Mucosa of gallbladder (tissue), 1 donor: ENCODE measurements around the gene CLMP. TPM values are rescaled to one million over a fixed set of nuclear protein-coding genes. Genes with fewer than 3 reads are reported as not detected.
A peak's percentile ranks its signal among the peaks of the same experiment; 100 is the strongest.

Experiments
- DNase-seq: peaks from one replicate; pipeline ENCODE4 v3.0.0-alpha.2; 2020; ENCODE audit warnings: low spot score
- total RNA-seq: library from RNA; stranded (reverse); gene quantifications from one replicate; pipeline ENCODE4 v1.2.1, GENCODE V29; 2021
- donor health status: DM: no; HTN: no; CAD: no.

CLMP gene
- total RNA-seq, 1 donor from 2014 or later: 53.9 TPM

DNA sequence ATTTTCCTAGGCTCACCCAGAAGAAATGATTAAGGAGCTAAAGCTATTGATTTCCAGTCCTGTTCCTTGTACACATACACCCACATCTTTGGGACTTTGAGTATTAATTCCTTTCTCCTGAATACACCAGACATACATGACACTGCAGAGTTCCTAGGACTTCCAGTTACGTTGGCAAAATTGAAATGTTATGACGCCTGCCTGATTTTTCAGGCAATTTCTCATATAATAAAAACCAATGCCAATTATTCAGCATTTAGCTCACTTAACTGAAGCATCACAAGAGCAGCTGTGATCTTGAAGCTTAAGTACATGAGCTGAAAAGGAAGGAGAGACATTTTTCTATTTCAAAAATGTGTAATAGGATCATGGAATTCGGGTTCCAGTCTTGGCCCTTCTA is 4.5 kb downstream of the CLMP start:
- DNase-seq: no peak

DNA sequence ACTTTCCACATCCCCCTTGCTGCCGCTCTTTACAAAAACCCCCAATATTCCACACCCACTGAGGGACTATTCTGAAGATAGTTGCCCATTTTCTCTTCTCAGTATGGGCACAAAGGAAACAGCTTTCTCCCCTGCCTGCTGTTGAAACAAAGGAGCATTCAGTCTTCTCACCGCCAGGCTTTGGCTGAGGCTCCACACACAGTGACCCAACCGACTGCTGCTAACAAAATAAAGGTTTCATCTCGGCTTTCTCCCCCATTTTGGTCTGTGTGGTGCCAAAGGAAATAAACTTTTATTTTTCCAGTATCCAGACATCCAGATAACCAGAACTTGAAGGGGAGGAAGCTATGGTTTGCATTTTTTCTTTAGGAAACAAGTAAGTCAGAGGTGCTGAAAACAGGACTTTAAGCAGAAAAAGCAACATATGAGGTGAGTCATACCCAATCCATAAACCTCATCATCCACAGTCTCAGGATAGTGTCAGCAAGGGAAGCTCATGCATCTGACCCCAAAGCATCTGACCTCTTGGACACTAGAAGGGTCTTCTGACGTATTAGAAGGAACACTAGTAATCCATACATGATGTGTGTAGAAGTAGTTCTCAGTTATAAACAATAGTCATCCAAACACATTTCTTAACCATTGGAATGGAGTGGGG is 6.4 kb downstream of the CLMP start:
- no peak for DNase-seq

DNA sequence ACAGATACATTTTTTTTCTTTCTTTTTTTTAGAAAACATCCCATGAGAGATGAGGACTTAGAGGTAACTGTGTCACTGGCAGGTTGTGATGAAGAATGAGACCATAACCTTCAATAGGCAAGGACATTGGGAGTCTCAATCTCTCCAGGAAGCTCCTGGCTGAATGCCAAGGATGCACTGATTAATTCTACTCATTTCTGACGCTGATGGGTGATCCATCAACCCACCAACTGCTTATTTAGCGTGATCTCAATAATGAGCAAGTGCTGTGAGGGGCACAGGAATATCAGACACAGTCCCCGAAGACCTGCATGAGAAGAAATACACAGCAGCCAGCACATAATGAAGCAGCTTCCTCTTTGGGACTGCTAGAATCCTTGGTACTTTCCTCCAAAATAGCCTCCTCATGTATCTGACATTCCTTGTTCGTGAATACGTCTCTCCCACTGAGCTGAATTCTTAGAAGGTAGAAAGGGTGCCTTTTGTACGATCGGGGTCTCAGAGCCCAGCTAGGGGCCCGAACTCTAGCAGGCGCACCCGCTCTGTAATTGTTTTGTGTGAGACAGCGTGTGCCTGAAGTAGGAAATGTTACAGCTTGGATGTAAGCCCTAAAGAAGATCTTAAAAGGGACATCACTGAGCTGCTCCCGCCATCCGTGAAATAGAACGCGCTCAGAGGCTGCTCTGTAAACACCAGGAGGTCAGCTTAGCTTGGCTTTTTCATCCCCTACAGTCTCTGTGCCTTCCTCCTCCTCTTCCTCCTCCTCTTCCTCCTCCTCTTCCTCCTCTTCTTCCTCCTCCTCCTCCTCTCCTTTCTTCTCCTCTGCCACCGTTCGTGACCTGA is 7.2 kb downstream of the CLMP start:
- DNase-seq: no peak

DNA sequence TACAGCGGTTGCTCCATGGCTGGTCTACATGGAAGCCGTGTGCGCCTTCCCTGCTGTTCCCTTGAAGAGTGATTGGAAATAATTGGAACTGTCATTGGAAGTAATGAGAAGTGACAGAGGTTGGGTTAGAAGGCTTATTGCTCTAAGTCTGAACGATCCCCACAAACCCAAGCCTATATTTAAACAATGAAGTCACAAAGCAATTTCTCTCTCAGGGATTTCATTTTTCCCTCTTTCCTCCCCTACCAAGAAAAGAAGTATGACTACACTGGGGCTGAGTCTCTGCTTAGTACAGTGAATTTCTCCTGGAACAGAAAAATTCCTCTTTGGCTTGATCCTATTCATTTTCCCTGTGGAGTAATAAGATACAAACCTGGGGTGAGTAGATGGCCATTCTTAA is 7.8 kb downstream of the CLMP start:
- DNase-seq: no peak

DNA sequence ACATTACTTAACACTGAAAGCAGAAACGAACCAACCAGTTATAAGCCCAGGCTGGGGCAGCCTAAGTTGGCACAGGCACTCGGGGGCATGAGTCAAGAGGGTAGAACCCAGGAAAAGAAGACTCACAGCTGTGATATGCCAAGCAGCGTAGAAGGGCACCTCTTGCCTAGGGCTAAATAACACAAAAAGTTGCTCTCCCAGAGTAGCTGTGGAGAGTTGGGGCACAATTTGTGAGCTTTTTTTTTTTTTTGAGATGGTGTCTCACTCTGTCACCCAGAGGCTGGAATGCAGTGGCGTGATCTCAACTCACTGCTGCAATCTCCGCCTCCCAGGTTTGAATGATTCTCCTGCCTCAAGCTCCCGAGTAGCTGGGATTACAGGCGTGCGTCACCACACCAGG is 8.8 kb downstream of the CLMP start:
- DNase-seq: no peak

DNA sequence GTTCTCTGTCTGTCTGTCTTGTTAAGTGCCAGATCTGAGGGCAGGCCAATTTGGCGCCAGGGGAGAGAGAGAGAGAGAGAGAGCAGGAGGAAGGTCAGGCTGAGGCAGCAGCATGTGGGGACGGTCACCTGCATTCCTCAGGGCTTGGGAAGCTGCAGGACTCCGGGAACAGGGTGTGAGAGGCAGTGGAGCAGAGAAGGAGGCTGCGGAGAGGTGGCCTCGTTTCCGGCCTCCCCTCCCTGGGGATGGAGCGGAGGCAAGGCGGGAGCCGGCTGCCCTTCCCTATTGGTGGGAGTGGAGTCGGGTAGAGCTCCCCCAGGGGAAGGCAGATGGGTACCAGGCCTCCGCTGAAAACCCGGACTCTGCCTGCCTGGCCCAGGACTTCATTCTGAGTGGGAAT is 9.7 kb downstream of the CLMP start:
- no peak for DNase-seq

DNA sequence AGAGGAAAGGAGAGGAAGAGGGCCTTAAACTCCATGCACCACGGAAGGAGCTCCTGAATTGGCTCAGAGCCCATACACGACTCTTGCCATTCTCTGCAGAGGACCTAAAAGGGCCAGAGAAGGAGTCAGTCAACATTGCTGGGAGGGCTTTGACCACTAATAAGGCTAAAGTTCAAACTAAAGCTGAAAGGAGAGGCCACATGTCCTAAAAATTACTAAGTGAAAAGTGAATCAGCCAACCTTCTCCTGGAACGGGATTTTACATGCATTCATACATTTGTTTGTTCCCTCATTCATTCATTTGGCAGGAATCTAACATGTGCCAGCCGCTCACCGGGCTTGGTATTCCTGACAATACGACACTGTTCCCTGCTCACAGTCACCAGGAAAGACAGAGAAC is 10.5 kb downstream of the CLMP start:
- DNase-seq: no peak

DNA sequence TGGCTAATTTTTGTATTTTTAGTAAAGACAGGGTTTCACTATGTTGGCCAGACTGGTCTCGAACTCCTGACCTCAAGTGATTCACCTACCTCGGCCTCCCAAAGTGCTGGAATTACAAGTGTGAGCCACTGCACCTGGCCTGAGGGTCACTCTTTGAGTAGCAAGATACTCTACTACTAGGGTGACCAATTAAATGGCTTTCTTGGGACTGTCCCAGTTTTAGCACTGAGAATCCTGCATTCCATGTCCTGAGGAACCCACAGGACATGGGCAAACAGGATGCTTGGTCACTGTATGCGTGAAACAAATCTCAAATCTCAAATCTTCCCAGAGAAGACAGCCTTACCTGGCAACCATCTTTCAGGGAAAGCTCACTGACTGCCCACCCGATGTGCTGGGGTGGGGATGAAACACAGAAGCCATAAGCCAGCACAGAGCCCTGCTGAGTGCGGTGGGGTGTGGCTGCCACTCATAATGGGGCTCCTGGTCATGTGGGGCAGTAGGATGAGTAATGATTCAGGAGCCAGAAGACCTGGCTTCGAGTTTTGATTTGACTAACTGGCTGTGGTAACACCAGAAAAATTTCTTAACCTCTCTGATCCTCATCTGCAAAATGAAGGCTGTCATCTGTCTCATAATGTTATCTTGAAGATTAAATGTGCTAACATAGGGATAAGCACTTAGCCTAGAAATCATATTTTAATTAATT is 11.5 kb downstream of the CLMP start:
- DNase-seq: no peak

DNA sequence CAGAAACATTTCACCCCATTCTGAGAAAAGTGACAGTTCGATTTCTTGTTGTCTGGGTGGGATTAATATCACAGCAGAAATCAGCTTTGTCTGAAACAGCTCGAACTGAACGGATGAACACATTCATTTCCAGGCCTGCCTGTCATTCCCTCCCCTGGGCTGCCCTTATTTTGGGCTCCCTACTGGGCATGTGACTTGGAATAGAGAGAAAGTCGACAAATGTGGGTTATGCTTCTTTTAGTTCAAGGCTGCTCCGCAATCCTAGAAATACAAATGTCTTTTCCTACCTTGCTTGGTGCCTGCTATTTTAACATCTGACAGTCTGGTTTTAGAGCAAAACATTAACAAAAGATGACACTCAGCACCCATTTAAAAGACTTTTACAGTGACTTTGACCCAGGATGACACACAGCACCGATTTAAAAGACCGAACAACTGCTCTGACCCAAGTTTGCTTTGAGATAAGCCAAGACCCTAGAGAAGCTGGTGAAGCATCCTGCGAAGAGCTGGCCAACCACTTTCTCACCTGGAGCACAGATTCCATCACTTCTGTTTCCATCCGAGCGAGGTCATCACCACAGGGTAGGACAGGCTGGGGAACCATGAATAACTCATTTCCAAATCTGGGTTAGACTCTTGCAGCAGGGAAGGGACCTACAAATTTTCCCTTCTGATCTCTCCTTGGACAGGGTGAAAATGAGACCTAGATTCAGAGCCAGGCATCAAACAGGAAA is 13.1 kb downstream of the CLMP start:
- no peak for DNase-seq

DNA sequence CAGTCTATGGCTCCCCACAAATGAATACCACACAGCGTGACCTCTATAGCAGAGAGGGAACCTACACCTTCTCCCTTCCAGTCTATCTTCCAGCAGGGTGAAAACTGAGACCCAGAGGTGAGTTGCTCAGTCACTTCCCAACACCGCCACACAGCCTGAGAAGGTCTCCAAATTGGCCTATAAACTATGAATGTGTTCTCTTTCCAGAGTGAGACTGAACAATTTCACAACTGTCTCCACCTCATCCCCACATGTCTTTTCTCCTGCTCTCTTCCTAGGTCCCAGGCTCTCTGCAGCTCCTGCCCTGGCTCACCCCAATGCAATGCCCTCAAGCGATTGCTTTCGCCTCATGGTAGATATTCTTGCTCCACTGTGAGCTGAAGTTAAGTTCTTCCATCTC is 14.0 kb downstream of the CLMP start:
- DNase-seq: no peak

DNA sequence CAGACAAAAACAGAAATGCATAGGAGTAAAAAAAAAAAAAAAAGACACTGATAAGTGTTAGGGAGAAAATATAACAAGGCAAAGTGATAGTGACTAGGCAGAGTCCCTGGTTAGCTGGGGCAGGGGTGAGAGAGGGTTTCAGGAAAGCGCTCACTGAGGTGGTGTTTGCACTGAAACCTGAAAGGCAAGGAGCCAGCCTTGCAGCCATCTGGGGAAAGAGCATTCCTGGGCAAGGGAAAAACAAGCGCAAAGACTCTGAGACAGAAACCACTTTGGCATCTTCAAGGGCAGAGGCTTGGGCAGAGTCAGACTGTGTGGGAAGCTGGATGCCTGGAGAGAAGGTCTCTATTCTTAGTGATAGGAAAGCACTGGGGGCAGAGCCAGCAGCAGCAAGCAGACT is 14.5 kb downstream of the CLMP start:
- DNase-seq: no peak

DNA sequence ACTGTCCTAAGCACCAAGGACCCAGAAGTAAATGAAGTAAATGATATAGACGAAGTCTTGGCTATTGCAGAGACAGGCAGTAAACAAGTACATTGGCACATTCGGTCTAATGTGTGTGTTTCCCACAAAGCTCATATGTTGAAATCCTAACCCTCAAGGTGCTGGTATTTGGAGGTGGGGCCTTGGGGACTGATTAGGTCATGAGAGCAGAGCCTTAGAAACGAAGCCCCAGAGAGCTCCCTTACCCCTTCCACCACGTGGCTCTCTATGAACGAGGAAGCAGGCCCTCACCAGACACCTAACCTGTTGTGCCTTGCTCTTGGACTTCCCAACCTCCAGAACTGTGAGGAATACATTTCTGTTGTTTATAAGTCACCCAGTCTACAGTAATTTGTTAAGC is 14.9 kb downstream of the CLMP start:
- DNase-seq: no peak

DNA sequence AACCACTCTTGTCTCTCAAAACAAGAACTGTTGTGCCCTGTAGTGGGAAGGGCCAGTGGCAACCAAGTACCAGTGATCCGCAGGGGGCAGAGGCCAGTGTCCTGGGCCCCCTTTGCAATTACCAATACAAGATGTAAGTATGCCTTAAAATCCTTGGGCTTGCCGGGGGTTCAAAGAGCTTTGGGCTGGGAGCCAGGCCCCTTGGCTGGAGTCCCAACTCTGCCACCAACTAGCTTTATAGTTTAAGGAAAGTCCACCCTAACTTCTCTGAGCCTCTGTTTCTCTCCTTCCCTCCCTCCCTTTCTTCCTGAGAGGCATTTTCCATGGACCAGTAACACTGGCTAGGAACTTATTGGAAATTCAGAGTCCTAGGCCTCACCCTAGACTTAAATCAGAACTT is 15.5 kb downstream of the CLMP start:
- no peak for DNase-seq

DNA sequence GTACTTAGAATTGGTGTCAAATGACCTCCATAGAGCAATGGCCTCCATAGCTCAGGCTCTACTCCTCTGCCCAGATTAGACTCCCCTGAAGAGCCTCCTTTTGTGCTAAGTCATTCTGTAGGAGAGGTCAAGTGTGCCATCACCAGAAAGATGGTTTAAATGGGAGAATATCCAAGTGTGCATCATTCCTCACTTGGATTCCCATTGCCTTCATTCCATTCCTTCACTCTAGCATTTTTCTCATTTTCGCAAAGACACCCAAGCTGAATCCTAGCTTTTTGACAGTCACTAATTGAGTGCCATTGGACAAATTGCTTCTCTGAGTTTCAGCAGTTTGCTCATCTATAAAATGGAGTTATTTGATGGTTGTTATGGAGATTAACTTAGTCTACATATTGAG is 16.9 kb downstream of the CLMP start:
- DNase-seq: no peak

DNA sequence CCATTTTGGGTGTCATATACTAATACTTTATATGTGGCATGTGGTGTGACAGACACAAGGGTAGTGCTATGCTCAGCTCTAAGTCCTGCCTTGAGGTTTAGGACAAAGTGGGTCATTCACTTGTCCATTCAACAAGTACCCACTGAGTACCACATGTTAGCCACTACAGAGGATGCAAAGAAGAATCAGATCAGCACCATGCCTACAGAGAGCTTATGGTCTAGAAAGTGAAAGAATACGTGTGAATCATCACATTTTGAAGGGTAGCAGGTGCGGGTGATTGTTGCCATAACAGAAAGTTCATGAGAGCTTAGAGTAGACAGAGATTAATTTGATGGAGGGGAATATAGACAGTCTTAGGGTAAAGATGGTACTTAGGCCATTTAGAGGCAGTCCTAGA is 18.3 kb downstream of the CLMP start:
- DNase-seq: no peak

DNA sequence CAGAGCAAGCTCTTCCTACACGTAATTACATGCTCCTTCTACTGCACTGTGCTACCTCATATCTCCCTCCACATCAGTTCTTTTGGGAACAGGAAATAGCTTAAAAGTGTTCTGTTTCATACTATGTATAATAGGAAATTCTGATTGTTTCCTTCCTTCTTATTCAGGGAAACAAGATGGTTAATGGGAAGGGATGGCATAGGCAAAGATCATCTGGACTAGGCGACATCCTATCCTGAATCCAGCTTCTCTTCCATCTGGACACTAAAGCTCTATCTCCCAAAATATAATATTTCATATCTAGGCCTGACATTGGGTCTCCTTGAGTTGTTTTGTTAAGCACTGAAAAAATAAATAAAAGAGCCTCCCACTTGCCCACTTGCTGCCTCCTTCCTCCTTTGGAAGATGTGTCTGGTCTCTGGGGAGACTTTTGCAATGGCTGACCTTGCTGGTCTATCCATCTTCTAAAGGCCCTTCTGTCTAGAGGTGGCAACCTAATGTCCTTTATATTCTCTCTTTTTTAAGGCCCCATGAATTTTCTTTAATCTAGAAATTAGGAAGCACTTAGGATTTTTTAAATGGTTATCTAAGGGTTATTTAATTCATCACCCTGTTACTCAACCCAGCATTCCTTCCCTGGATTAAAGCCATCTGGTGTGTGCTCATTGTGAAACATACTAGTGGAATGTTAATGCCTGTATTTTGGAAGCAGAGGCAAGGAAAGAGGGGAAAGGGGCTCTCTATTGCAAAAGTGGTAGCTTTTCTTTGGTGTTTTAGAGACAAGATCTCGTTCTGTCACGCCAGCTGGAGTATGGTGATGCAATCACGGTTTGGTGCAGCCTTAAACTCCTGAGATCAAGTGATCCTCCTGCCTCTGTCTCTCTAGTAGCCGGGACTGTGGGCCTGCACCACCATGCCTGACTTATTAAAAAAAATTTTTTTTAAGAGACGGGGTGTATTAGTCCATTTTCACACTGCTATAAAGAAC is 20.6 kb downstream of the CLMP start:
- DNase-seq: peak; percentile 50

DNA sequence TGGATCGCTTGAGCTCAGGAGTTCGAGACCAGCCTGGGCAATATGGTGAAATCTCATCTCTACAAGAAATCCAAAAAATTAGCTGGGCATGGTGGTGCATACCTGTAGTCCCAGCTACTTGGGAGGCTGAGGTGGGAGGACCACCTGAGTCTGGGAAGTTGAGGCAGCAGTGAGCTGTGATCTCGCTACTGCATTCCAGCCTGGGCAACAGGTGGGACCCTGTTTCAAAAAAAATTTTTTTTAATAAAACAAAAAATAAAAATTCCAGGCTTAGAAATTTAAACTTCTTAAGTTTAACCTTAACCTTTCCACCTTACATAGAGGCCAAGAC is 21.2 kb downstream of the CLMP start:
- DNase-seq: no peak

DNA sequence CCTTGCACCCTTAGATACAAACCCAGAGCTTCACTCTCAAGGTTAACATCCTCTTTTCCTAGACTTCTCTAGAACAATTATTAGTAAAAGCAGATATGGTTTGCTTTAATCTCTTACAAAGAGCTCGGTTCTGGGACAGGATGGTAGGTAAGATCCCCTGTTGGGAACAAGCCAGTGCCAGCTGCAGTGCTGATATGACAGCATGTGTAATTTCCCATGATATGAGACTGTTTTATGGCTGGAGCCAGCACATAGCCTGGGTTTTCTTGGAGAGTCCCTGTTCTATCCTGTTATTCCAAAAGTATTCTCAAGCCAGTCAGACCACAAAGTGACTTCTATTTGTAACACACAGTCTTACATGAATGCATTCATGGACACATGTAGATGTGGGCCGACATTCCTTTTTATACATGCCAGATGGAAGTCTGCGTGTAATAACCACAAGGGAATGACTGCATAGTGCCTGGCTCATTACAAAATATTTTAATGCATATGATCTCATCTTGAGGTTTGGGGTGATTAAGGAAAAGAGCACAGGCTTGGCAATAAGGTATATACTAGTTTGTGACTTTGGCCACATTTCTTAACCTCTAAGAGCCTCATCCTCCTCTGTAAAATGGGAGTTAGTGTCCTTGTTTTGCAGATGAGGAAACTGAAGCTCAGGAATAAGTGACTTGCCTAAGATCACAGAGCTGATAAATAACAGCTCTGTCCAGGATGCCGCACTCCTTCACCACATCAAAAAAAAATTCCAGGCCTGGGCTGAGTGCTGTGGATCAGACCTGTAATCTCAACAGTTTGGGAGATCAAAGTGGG is 21.8 kb downstream of the CLMP start:
- no peak for DNase-seq

DNA sequence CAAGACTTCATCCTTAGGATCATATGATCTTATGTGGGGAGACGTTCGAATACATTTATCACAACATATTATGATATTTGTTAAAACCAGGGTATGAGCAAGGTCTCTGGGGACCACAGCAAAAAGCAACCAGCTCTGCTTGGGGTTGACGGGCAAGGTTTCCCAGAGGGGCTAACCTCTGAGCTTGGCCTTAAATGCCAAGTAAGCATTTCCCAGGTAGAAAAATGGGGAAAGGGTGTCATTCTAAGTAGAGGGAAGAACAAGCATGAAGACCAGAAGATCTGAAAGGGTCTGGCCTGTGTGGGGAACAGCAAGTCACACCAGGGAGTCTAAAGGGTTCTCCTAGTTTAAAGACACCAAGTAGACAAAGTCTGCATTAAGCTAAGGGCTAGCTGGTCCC is 24.1 kb downstream of the CLMP start:
- no peak for DNase-seq

DNA sequence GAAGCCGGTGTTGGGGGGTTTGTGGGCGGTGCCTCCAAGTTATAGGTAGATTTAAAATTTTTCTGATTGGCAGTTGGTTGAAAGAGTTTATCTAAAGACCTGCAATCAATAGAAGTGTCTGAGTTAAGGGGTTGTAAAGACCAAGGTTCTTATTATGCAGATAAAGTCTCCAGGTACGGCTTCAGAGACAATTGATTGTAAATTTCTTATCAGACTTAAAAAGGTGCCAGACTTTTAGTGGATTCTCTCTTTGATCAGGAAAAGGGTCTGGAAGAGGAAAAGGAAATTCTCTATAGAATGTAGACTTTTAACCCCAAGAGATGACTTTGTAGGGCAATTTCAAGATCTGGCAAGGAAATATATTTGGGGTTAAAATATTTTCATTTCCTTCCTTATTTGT is 25.2 kb downstream of the CLMP start:
- no peak for DNase-seq
